ENCODE data around the gene WDR70.
"Not testable (repeated sequence)": the region's sequence is repeated elsewhere in the genome, so short reads cannot be mapped to it uniquely, and the experiment has no call there.

Gene WDR70

GRCh38 chr5:37463191-37464051, 84.3 kb downstream of the WDR70 start:
- H4K20me1 ChIP-seq (ENCODE audit: low read depth, low read length); H3K9ac ChIP-seq (ENCODE audit: low read length); H2AFZ ChIP-seq (ENCODE audit: low read depth, low read length, severe bottlenecking): not testable (repeated sequence)

GRCh38 chr5:37464581-37464980, 85.5 kb downstream of the WDR70 start:
- H3K4me2 ChIP-seq (ENCODE audit: low read depth, low read length, poor library complexity, severe bottlenecking); H3K9me3 ChIP-seq (ENCODE audit: insufficient read depth, low read length): not testable (repeated sequence)

More at GRCh38 chr5:37463191-37464051, 84.3 kb downstream of the WDR70 start:
- H3K27me3 ChIP-seq (ENCODE audit: low read length); H3K79me2 ChIP-seq (ENCODE audit: insufficient read depth, low read length); H3K4me2 ChIP-seq (ENCODE audit: low read depth, low read length, poor library complexity, severe bottlenecking); H3F3A ChIP-seq (ENCODE audit: insufficient read depth); H3K9me3 ChIP-seq (ENCODE audit: insufficient read depth, low read length); H3K9me2 ChIP-seq (replicated peaks; ENCODE audit: insufficient read depth, low read length); H3K4me3 ChIP-seq (ENCODE audit: insufficient read depth, low read length, poor library complexity, severe bottlenecking); H3K36me3 ChIP-seq (ENCODE audit: low read length); H3K27ac ChIP-seq (ENCODE audit: low read depth, low read length): not testable (repeated sequence)

GRCh38 chr5:37469383-37469782, 90.3 kb downstream of the WDR70 start:
- not testable (repeated sequence) for H3K4me2 ChIP-seq (ENCODE audit: low read depth, low read length, poor library complexity, severe bottlenecking); H3K9ac ChIP-seq (ENCODE audit: low read length); H4K20me1 ChIP-seq (ENCODE audit: low read depth, low read length); H3K9me3 ChIP-seq (ENCODE audit: insufficient read depth, low read length); H3K36me3 ChIP-seq (ENCODE audit: low read length); H3K27ac ChIP-seq (ENCODE audit: low read depth, low read length); H3K27me3 ChIP-seq (ENCODE audit: low read length); H3K9me2 ChIP-seq (replicated peaks; ENCODE audit: insufficient read depth, low read length); H3F3A ChIP-seq (ENCODE audit: insufficient read depth); H3K79me2 ChIP-seq (ENCODE audit: insufficient read depth, low read length); H3K4me3 ChIP-seq (ENCODE audit: insufficient read depth, low read length, poor library complexity, severe bottlenecking); H2AFZ ChIP-seq (ENCODE audit: low read depth, low read length, severe bottlenecking)

More at GRCh38 chr5:37464581-37464980, 85.5 kb downstream of the WDR70 start:
- H3K9ac ChIP-seq (ENCODE audit: low read length); H3K79me2 ChIP-seq (ENCODE audit: insufficient read depth, low read length); H3K36me3 ChIP-seq (ENCODE audit: low read length); H4K20me1 ChIP-seq (ENCODE audit: low read depth, low read length); H2AFZ ChIP-seq (ENCODE audit: low read depth, low read length, severe bottlenecking); H3K27ac ChIP-seq (ENCODE audit: low read depth, low read length); H3K4me3 ChIP-seq (ENCODE audit: insufficient read depth, low read length, poor library complexity, severe bottlenecking); H3K27me3 ChIP-seq (ENCODE audit: low read length); H3F3A ChIP-seq (ENCODE audit: insufficient read depth); H3K9me2 ChIP-seq (replicated peaks; ENCODE audit: insufficient read depth, low read length): not testable (repeated sequence)

GRCh38 chr5:37471666-37472197, 92.6 kb downstream of the WDR70 start:
- Histone ChIP-seq H4K20me1 (ENCODE audit: low read depth, low read length) (no peaks in the 10 kb centered on the region), H3K79me2 (ENCODE audit: insufficient read depth, low read length) (no peaks in the 10 kb centered on the region), H3K9me2 (replicated peaks; ENCODE audit: insufficient read depth, low read length) (no peaks in the 10 kb centered on the region), H3K27ac (ENCODE audit: low read depth, low read length) (no peak overlapping the region), H3K4me3 (ENCODE audit: insufficient read depth, low read length, poor library complexity, severe bottlenecking) (no peak overlapping the region), H3K9me3 (ENCODE audit: insufficient read depth, low read length) (no peaks in the 10 kb centered on the region), H3K9ac (ENCODE audit: low read length) (no peak overlapping the region), H3K4me2 (ENCODE audit: low read depth, low read length, poor library complexity, severe bottlenecking) (no peak overlapping the region), H3K36me3 (ENCODE audit: low read length) (no peaks in the 10 kb centered on the region), H3F3A (ENCODE audit: insufficient read depth) (no peaks in the 10 kb centered on the region; the same call in 1 of the 2 replicates), H2AFZ (ENCODE audit: low read depth, low read length, severe bottlenecking) (no peak overlapping the region), H3K27me3 (ENCODE audit: low read length) (no peaks in the 10 kb centered on the region)
- TF ChIP-seq EZH2phosphoT487 (conservative IDR thresholded peaks at IDR 0.05; ENCODE audit: low read length) (no peak), CTCF (IDR thresholded peaks at IDR 0.05; ENCODE audit: insufficient read depth, low read length, poor library complexity, severe bottlenecking) (no peak)
